IPS-18a (cell line): ENCODE data around the gene HS6ST1.

Experiments used
- H3K27ac ChIP-seq: one replicate; pipeline ENCODE4 v1.5.1; 2013; ENCODE audit warnings: low read length
- H3K27me3 ChIP-seq: one replicate; pipeline ENCODE4 v1.6.1; 2013; ENCODE audit warnings: mild to moderate bottlenecking, low read length; ENCODE audit not compliant: control insufficient read depth, insufficient read depth
- H3K36me3 ChIP-seq: one replicate; pipeline ENCODE4 v1.6.1; 2013; ENCODE audit warnings: low read depth, low read length; ENCODE audit not compliant: control insufficient read depth
- H3K4me1 ChIP-seq: one replicate; pipeline ENCODE4 v1.6.1; 2013; ENCODE audit warnings: low read depth, low read length; ENCODE audit not compliant: control insufficient read depth
- H3K4me3 ChIP-seq: one replicate; pipeline ENCODE4 v1.5.1; 2013; ENCODE audit warnings: low read length
- H3K9ac ChIP-seq: one replicate; pipeline ENCODE4 v1.6.1; 2013; ENCODE audit warnings: mild to moderate bottlenecking, low read length, moderate library complexity
- H3K9me3 ChIP-seq: one replicate; pipeline ENCODE4 v1.6.1; 2013; ENCODE audit warnings: low read depth, low read length; ENCODE audit not compliant: control insufficient read depth

HS6ST1 gene

DNA sequence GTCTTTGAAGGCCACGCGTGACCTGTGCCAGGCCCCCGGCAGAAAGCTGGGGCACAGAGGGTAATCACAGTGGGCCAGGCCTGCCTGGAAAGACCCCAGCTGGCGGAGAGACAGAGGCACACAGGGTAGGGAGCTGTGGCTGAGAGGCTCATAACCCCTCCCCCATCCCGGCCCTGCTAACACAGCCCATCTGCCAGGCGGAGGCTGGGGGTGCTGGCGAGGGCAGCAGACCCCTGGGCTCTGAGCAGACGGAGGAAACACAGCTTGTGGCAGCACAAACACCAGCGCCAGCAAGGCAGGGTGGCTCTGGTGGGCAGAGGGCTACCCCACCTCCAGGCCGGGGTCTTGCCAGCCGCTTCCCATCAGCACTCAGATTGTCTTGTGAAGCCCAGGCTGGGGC, 19.0 kb downstream of the HS6ST1 start:
- Histone ChIP-seq H3K4me1 (peaks cover 2% of the 10 kb centered on the region), H3K27me3 (no peaks in the 10 kb centered on the region), H3K27ac (no peak overlapping the region), H3K36me3 (no peaks in the 10 kb centered on the region), H3K9me3 (no peaks in the 10 kb centered on the region), H3K4me3 (no peak overlapping the region), H3K9ac (no peak overlapping the region)

DNA sequence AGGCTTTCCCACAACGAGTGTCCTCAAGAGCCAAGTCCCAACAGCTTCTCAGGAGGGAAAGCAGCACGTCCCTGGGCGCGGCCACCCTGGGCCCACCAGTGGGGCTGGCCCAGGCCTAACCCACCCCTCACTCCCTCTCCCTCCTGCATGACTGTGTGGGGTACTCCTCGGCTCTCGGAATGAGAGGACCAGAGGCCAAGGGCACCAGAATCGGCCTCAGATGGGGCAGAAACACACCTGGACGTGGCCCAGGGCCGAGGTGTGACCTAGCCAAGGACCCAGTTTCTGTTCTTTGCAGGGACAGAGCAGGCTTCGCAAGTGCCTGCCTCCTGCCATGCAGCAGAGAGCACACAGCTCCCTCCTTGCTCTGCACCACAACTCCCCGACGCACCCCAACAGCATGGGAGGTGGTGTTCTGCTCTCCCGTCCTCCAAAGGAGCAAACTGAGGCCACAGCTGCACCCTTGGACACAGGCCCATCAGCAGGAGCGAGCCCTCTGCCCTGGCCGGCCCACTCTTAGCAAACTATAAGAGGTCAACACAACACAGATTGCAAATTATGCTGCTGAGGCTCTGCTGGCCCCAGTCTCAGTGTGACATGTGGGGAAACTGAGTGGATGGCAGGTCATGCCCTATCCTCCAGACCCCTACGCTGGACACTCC, 19.7 kb downstream of the HS6ST1 start:
- Histone ChIP-seq H3K27me3 (no peaks in the 10 kb centered on the region), H3K9ac (no peak overlapping the region), H3K4me3 (no peak overlapping the region), H3K4me1 (no peaks in the 10 kb centered on the region), H3K36me3 (no peaks in the 10 kb centered on the region), H3K9me3 (no peaks in the 10 kb centered on the region), H3K27ac (no peak overlapping the region)

DNA sequence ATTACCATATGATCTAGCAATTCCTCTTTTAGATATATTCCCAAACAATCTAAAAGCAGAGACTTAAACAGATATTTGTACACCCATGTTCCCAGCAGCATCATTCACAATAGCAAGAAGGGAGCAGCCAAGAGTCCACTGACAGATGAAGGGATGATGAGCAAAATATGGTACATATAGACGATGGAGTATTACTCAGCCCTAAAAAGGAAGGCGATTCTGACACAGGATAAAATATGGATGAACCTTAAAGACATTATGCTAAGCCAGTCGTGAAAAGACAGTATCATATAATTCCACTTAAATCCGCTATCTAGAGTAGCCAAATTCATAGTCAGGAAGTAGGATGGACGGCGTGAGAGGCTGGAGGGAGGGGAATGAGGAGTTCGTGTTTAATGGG, 20.4 kb downstream of the HS6ST1 start:
- Histone ChIP-seq H3K27me3 (no peaks in the 10 kb centered on the region), H3K9ac (no peak overlapping the region), H3K4me1 (peaks cover 3% of the 10 kb centered on the region), H3K9me3 (no peaks in the 10 kb centered on the region), H3K27ac (no peak overlapping the region), H3K36me3 (no peaks in the 10 kb centered on the region), H3K4me3 (no peak overlapping the region)

DNA sequence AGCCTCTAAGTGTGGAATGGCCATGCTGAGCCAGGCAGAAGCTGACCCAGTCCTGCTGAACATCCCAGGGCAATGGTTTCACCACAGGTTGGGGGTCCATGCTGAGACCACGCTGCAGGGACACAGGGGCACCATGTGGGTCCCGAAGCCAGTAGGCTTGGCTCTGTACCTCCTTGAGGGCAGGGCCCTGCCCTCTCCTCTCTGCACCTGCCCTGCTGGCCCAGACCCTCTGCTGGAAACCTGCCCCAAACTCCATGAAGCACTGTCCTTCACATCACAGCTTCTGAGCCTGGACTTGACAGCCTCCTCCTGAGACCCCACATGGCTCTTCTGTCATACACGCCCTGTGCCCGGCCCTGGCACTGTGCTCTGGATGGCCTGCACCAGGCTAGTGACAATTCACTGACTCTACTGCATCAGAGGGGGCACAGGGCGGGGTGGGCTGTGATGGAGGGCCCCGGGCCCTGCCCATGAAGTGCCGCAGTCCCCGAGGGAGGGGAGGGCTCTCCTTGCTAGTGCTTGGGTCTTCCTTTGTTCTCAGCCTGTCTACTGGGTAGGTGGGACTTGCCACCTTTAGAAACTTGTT, 24.7 kb downstream of the HS6ST1 start:
- Histone ChIP-seq H3K27me3 (no peaks in the 10 kb centered on the region), H3K9me3 (no peaks in the 10 kb centered on the region), H3K27ac (no peak overlapping the region), H3K4me3 (no peak overlapping the region), H3K9ac (no peak overlapping the region), H3K4me1 (peaks cover 20% of the 10 kb centered on the region), H3K36me3 (no peaks in the 10 kb centered on the region)

DNA sequence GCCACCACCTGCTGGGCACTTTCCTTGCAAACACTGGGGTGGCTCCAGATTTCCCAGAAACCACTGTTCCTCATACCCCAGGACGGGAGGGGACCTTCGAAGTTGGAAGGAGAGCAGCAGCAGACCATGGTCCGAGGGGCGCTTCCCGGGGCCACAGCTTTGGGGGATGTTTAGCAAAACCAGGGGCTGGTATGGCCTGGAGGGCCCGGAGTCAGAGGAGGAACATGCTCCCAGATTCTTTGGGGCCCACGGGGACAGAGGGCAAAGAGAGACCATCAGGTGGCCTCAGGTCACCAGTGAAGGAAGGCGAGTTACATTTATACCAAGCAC, 25.3 kb downstream of the HS6ST1 start:
- Histone ChIP-seq H3K4me1 (peaks cover 21% of the 10 kb centered on the region), H3K9me3 (no peaks in the 10 kb centered on the region), H3K36me3 (no peaks in the 10 kb centered on the region), H3K4me3 (no peak overlapping the region), H3K27me3 (no peaks in the 10 kb centered on the region), H3K27ac (no peak overlapping the region), H3K9ac (no peak overlapping the region)

DNA sequence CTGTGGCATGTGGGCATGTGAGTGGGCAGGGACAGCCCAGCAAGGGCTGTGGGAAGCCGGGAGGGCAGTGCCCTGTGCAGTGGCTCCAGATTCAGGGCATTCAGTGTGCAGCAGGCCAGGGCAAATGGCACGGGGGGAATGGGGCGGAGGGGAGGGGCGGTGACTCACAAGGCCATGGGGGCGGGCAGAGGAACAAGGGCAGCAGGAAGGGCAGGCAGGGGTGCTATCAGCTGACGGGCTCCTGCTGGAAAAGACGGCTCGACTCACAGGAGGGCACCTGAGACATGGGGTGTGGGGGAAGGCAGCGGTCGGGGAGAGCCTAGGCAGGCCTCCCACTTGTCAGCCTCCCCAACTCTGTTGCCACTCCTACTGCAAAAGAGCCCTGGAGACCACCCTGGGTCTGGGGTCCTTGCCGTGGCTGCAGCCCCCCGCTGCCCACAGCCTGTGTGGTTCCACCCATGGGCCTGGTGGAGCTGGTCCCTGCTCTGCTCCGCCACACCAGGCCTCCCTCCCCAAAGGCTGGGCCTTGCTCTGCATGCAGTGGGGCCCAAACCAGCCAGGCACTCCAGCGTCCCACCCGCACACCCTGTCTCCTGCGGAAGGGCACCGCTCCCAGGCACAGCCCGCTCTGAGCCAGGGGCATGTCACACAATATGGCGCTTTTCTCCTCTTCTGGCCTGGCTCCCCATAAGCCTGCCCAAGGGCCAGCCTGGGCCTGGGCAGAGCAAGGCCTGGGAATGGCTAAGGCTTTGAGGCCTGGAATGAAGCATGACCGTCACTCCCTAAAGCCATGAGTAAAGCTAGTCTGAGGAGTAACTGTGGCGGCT, 25.9 kb downstream of the HS6ST1 start:
- Histone ChIP-seq H3K4me3 (no peak overlapping the region), H3K4me1 (peaks cover 21% of the 10 kb centered on the region), H3K27me3 (no peaks in the 10 kb centered on the region), H3K36me3 (no peaks in the 10 kb centered on the region), H3K9ac (no peak overlapping the region), H3K9me3 (no peaks in the 10 kb centered on the region), H3K27ac (no peak overlapping the region)

DNA sequence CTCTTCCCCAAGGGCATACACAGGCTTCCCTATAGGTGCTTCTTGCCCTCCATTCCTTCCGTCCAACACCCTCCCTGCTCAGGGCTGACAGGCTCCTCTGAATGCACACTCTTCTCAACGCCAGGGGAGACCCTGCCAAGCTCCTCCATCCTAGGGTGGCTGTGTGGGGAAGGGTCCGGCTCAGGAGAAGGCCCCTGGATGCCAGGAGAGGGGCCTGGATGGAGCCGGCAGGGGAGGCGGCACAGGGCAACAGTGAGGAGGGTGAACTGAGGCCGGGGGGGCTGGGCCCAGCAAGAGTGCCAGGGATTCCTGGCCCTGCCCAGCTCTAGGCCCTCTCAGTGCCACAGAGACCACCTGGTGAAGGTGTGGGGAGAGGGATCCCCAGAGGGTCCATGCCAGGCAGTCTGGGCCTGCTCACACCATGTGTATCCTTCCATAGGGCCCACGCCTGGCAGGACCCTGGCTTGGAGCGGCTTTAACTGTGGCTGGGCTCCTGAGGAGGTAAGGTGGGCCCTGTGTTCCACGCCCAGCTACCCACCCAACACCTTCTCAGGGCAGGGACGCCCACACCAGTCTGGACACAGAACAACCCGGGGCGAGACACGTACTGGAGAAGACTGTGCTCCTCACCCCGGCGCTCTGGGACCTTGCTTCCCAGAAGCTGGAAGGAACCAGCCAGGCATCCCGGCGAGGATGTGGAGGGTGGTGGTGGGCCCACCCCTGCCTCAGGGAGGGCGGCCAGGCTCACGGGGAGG, 26.6 kb downstream of the HS6ST1 start:
- Histone ChIP-seq H3K4me1 (peaks cover 21% of the 10 kb centered on the region), H3K36me3 (no peaks in the 10 kb centered on the region), H3K27me3 (no peaks in the 10 kb centered on the region), H3K9ac (no peak overlapping the region), H3K9me3 (no peaks in the 10 kb centered on the region), H3K27ac (no peak overlapping the region), H3K4me3 (no peak overlapping the region)

DNA sequence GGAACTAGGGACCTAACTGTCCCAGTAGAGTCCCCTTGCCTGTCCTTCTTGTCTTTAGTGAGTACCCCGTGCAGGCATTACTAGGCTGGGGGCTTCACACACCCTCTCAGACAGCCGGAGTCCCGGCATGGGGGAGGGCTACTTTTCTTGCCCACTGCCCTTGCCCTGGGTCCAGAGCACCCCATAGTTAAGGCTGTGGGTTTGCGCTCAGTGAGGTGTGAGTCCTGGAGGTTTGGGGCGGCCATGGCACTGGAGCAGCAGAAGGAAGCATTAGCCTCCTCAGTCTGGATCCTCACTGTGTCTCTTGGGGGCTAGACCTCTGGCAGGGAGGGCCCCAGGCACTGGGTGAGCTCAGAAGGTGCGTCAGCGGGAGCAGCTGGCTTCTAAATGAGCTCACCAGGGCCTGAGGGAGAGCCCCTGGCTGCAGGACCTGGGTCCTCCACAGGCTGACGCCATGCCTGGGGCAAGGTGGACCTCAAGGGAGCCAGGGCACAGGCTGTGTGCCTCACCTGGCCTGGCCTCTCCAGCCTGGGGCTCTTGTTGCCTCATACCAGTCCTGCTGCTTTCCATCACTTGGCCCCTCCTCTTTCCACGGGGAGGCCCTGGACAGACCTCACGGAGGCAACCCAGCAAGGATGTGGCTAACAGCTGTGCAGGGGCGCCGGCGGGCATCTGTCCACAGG, 27.4 kb downstream of the HS6ST1 start:
- Histone ChIP-seq H3K27me3 (no peaks in the 10 kb centered on the region), H3K4me3 (no peak overlapping the region), H3K36me3 (no peaks in the 10 kb centered on the region), H3K27ac (no peak overlapping the region), H3K9ac (no peak overlapping the region), H3K9me3 (no peaks in the 10 kb centered on the region), H3K4me1 (peaks cover 24% of the 10 kb centered on the region)

DNA sequence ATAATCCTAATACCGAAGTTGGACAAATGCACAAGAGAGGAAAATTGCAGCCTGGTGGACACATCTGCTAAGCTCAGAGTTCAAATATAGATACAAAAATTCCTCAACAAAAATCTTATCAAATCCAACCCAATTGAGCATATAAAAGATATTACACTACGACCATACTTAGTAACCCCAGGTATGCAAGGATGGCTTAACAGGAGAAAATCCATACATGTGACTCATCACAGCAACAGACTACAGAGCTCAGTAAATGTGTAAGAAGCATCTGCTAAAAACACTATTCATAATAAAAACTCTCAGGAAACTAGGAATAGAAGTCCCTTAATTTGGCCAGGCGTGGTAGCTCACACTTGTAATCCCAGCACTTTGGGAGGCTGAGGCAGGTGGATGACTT, 28.3 kb downstream of the HS6ST1 start:
- Histone ChIP-seq H3K9ac (no peak overlapping the region), H3K4me3 (no peak overlapping the region), H3K9me3 (no peaks in the 10 kb centered on the region), H3K27me3 (no peaks in the 10 kb centered on the region), H3K4me1 (peaks cover 24% of the 10 kb centered on the region), H3K27ac (no peak overlapping the region), H3K36me3 (no peaks in the 10 kb centered on the region)

DNA sequence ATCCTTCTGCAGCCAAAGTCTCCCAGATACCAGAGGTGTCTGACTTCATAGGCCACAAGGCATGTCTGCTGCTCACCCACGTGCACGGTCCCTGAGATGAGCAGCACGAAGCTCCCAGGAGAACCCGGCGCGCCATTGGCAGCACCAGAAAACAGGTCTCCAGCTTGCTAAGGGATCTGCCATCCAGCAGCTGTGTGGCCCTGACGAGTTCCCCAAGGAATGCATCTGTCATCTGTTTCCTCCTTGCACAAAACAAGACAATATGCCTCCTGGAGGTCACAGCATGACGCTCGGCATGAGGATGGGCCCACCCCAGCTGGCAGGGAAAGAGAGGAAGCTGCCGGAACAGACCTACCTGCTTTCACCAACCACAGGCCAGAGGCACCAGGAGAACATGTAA, 29.2 kb downstream of the HS6ST1 start:
- Histone ChIP-seq H3K9ac (no peak overlapping the region), H3K27me3 (no peaks in the 10 kb centered on the region), H3K4me3 (no peak overlapping the region), H3K9me3 (no peaks in the 10 kb centered on the region), H3K36me3 (no peaks in the 10 kb centered on the region), H3K4me1 (peaks cover 24% of the 10 kb centered on the region), H3K27ac (no peak overlapping the region)

DNA sequence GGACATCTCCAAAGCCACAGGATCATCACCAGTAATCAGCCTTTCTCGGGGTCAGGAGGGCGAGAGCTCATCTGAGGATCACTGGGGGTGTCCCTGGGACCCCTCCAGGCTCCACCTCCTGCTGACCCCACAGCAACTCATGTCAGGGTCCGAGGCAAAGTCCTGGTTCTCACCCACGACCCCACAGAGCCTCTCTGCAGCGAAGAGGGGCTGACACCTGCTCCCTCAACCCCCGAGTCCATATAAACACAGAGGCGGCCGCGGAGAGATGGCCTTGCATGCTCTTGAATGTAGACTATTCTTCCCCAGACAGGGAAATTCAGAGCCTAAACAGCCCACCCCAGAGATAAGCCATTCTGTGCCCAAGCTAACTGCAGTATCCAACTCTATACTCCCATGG, 29.9 kb downstream of the HS6ST1 start:
- H3K4me1 ChIP-seq: peaks cover 24% of the 10 kb centered on the region

More for the DNA sequence above, 29.9 kb downstream of the HS6ST1 start:
- Histone ChIP-seq H3K27me3 (no peaks in the 10 kb centered on the region), H3K9me3 (no peaks in the 10 kb centered on the region), H3K4me3 (no peak overlapping the region), H3K9ac (no peak overlapping the region), H3K36me3 (no peaks in the 10 kb centered on the region), H3K27ac (no peak overlapping the region)
